DOHH2 (cell line): Measurements from ENCODE around the gene FHOD1.

Source experiments
- H3F3A ChIP-seq: fragments of 200-600 bp; sonication (generic), shearing (Covaris generic); 2 replicates; pipeline ENCODE4 v1.6.0; 2016; ENCODE audit warnings: antibody characterized with exemption, mild to moderate bottlenecking; ENCODE audit not compliant: control insufficient read depth, insufficient read depth
- H3K27ac ChIP-seq: fragments of 200-600 bp; sonication (generic); 2 replicates; pipeline ENCODE4 v1.5.1; 2014; ENCODE audit warnings: low read depth, mild to moderate bottlenecking, low read length, moderate library complexity
- H3K27me3 ChIP-seq: fragments of 200-600 bp; sonication (generic); 2 replicates; pipeline ENCODE4 v1.6.1; 2014; ENCODE audit warnings: mild to moderate bottlenecking, low read length, mixed read lengths; ENCODE audit not compliant: control insufficient read depth
- H3K36me3 ChIP-seq: fragments of 200-600 bp; sonication (generic); 2 replicates; pipeline ENCODE4 v1.6.1; 2014; ENCODE audit warnings: mild to moderate bottlenecking, low read length, moderate library complexity, mixed read lengths; ENCODE audit not compliant: control insufficient read depth
- H3K4me1 ChIP-seq: fragments of 200-600 bp; sonication (generic); 2 replicates; pipeline ENCODE4 v1.6.1; 2014; ENCODE audit warnings: mild to moderate bottlenecking, low read length, mixed read lengths; ENCODE audit not compliant: control insufficient read depth
- H3K4me2 ChIP-seq: fragments of 200-600 bp; sonication (generic); 2 replicates; pipeline ENCODE4 v1.6.0; 2014; ENCODE audit warnings: mild to moderate bottlenecking, low read length, moderate library complexity
- H3K4me3 ChIP-seq: fragments of 200-600 bp; sonication (generic); 2 replicates; pipeline ENCODE4 v1.5.1; 2014; ENCODE audit warnings: mild to moderate bottlenecking, low read length, mixed read lengths
- H3K79me2 ChIP-seq: fragments of 200-600 bp; sonication (generic); 2 replicates; pipeline ENCODE4 v1.6.1; 2014; ENCODE audit warnings: mild to moderate bottlenecking, low read length, mixed read lengths; ENCODE audit not compliant: control insufficient read depth
- H3K9me2 ChIP-seq: fragments of 200-600 bp; sonication (generic); replicated peaks from 2 replicates; pipeline ENCODE4 v1.6.1; 2014; ENCODE audit warnings: mild to moderate bottlenecking, low read length, mixed read lengths; ENCODE audit not compliant: control insufficient read depth
- H3K9me3 ChIP-seq: fragments of 200-600 bp; sonication (generic); 2 replicates; pipeline ENCODE4 v1.6.1; 2014; ENCODE audit warnings: antibody characterized with exemption, low read length, mixed read lengths; ENCODE audit not compliant: control insufficient read depth, insufficient read depth
- H4K20me1 ChIP-seq: fragments of 200-600 bp; sonication (generic); 2 replicates; pipeline ENCODE4 v1.6.0; 2014; ENCODE audit warnings: low read depth, mild to moderate bottlenecking, antibody characterized with exemption, low read length, moderate library complexity; ENCODE audit not compliant: control insufficient read depth, insufficient read depth
- CTCF ChIP-seq: fragments of 200-600 bp; sonication (generic); IDR thresholded peaks from one replicate; pipeline ENCODE4 v1.5.1; 2014; ENCODE audit warnings: antibody characterized with exemption, mild to moderate bottlenecking, low read depth, low read length; ENCODE audit not compliant: poor library complexity, severe bottlenecking
- EZH2phosphoT487 ChIP-seq: fragments of 200-600 bp; sonication (generic); IDR thresholded peaks from 2 replicates; pipeline ENCODE4 v1.6.1; 2017; ENCODE audit warnings: borderline replicate concordance, mild to moderate bottlenecking, antibody characterized with exemption, low read length, moderate library complexity, mixed read lengths

FHOD1 gene

GRCh38 chr16:67283039-67283825 lies 36.0 kb upstream of the FHOD1 start:
- Histone ChIP-seq H3K27me3 (no peaks in the 10 kb centered on the region), H3K4me1 (peaks cover 6% of the 10 kb centered on the region), H3K27ac (no peak overlapping the region)

GRCh38 chr16:67282447-67282805 lies 35.1 kb upstream of the FHOD1 start:
- no peak overlapping the region for H3K4me2 ChIP-seq
- H3K9me2 ChIP-seq = no peaks in the 10 kb centered on the region
- H3K9me3 ChIP-seq = no peaks in the 10 kb centered on the region
- peaks cover 13% of the 10 kb centered on the region for H3K4me1 ChIP-seq
- no peaks in the 10 kb centered on the region for H3F3A ChIP-seq
- H3K27me3 ChIP-seq = no peaks in the 10 kb centered on the region
- 0 out of 2 replicates have a peak, but pooled peaks cover 4% of the 10 kb centered on the region for H3K36me3 ChIP-seq
- no peaks in the 10 kb centered on the region for H4K20me1 ChIP-seq
- H3K79me2 ChIP-seq = peaks cover 13% of the 10 kb centered on the region
- no peak for TF ChIP-seq CTCF
- no peak overlapping the region for H3K4me3 ChIP-seq
- H3K27ac ChIP-seq = no peak overlapping the region

More at GRCh38 chr16:67283039-67283825, 36.0 kb upstream of the FHOD1 start:
- Histone ChIP-seq H3K9me3 (no peaks in the 10 kb centered on the region), H3K9me2 (no peaks in the 10 kb centered on the region), H3K36me3 (no peaks in the 10 kb centered on the region), H3K79me2 (peaks cover 5% of the 10 kb centered on the region), H3F3A (no peaks in the 10 kb centered on the region), H3K4me2 (no peak overlapping the region), H3K4me3 (no peak overlapping the region), H4K20me1 (no peaks in the 10 kb centered on the region)
- no peak for TF ChIP-seq CTCF
- TF ChIP-seq EZH2phosphoT487 = no peak

- Histone ChIP-seq H3K9me2 (no peaks in the 10 kb centered on the region), H3K4me3 (no peak overlapping the region), H3K9me3 (no peaks in the 10 kb centered on the region), H3K27me3 (no peaks in the 10 kb centered on the region), H3K36me3 (peaks cover 9% of the 10 kb centered on the region; the same call in 1 of the 2 replicates), H4K20me1 (no peaks in the 10 kb centered on the region), H3K27ac (no peak overlapping the region), H3F3A (no peaks in the 10 kb centered on the region), H3K4me1 (peaks cover 13% of the 10 kb centered on the region), H3K4me2 (no peak overlapping the region), H3K79me2 (peaks cover 13% of the 10 kb centered on the region)
- no peak for TF ChIP-seq EZH2phosphoT487
These were observed 34.5 kb upstream of the FHOD1 start for GRCh38 chr16:67281536-67282446.
